Tibial nerve (tissue), 4 donors: ENCODE measurements around the gene PXDC1.

Experiments
- CTCF ChIP-seq, 5 experiments: fragments of 200-600 bp in 3 of 5; fragments of 450-650 bp in 2 of 5; sonication (generic) in 3 of 5; IDR thresholded peaks; one replicate each; pipeline ENCODE4 v1.5.1; 2016 to 2019; ENCODE audit warnings: antibody characterized with exemption in 5 of 5, mild to moderate bottlenecking in 3 of 5, moderate library complexity in 2 of 5
- EP300 ChIP-seq, 2 donors: sonication (generic); formaldehyde crosslinking; IDR thresholded peaks; one replicate each; pipeline ENCODE4 v1.6.1; 2017; ENCODE audit warnings: antibody characterized with exemption in 2 of 2, mild to moderate bottlenecking in 1 of 2
- POLR2A ChIP-seq, 2 donors: fragments of 450-650 bp; IDR thresholded peaks; one replicate each; pipeline ENCODE4 v1.6.1; 2017; ENCODE audit warnings: antibody characterized with exemption in 2 of 2, mild to moderate bottlenecking in 2 of 2, moderate library complexity in 2 of 2

GRCh38 chr6:3746119-3746691 lies 5.3 kb downstream of the PXDC1 start:
- no peak for TF ChIP-seq CTCF (IDR thresholded peaks at IDR 0.05)
- TF ChIP-seq POLR2A (IDR thresholded peaks at IDR 0.05): no peak
- TF ChIP-seq EP300 (IDR thresholded peaks at IDR 0.05): no peak
